ENCODE measurements around the gene ST6GAL1.
"Not testable (repeated sequence)": the region's sequence is repeated elsewhere in the genome, so short reads cannot be mapped to it uniquely, and the experiment has no call there.

The ST6GAL1 gene

GRCh38 chr3:186960347-186960746 lies 30.0 kb downstream of the ST6GAL1 start:
- Histone ChIP-seq H3K27me3 (ENCODE audit: control insufficient read depth, insufficient read depth, low read length) (no peaks in the 10 kb centered on the region), H3K4me3 (ENCODE audit: low read depth, low read length) (no peak overlapping the region), H3K9ac (ENCODE audit: low read length) (no peak overlapping the region), H3K36me3 (ENCODE audit: control insufficient read depth, insufficient read depth, low read length) (no peaks in the 10 kb centered on the region), H3K27ac (ENCODE audit: low read depth, low read length) (no peak overlapping the region), H3K4me1 (ENCODE audit: control insufficient read depth, insufficient read depth, low read length) (peaks cover 46% of the 10 kb centered on the region), H3K9me3 (ENCODE audit: control insufficient read depth, insufficient read depth, low read depth, low read length) (no peaks in the 10 kb centered on the region)

- H3K9me3 ChIP-seq (ENCODE audit: control insufficient read depth, insufficient read depth, low read depth, low read length): no peaks in the 10 kb centered on the region
- peaks cover 54% of the 10 kb centered on the region for H3K4me1 ChIP-seq (ENCODE audit: control insufficient read depth, insufficient read depth, low read length)
- H3K36me3 ChIP-seq (ENCODE audit: control insufficient read depth, insufficient read depth, low read length): peaks cover 11% of the 10 kb centered on the region; the same call in 1 of the 2 replicates
- no peak overlapping the region for H3K4me3 ChIP-seq (ENCODE audit: low read depth, low read length)
- H3K27me3 ChIP-seq (ENCODE audit: control insufficient read depth, insufficient read depth, low read length): no peaks in the 10 kb centered on the region
- no peak overlapping the region for H3K9ac ChIP-seq (ENCODE audit: low read length)
- no peak overlapping the region for H3K27ac ChIP-seq (ENCODE audit: low read depth, low read length)
Measured at GRCh38 chr3:186962445-186962844, 32.1 kb downstream of the ST6GAL1 start.

DNA sequence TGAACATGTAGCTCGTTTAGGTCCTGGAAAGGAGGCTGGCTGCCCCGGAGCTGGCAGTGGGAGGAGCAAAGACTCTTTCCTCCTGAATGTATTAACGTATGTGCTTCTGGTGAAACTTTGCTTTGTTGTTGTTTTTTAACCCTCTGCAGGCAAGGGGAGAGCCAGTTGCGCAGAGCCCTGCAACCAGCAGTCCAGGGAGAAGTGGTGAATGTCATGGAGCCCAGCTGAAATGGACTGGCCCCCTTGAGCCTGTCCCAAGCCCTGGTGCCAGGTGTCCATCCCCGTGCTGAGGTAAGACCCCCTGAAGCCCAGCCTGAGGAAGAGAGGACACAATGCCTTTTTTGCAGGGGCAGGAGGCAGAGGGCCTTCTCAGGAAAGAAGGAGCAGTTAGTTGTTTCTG lies 33.3 kb downstream of the ST6GAL1 start:
- H3K9me3 ChIP-seq (ENCODE audit: control insufficient read depth, insufficient read depth, low read depth, low read length): no peaks in the 10 kb centered on the region
- H3K36me3 ChIP-seq (ENCODE audit: control insufficient read depth, insufficient read depth, low read length): peaks cover 21% of the 10 kb centered on the region
- H3K27ac ChIP-seq (ENCODE audit: low read depth, low read length): peak overlapping the region; percentile 75
- H3K4me1 ChIP-seq (ENCODE audit: control insufficient read depth, insufficient read depth, low read length): peaks cover 60% of the 10 kb centered on the region
- peak overlapping the region; percentile 31 for H3K9ac ChIP-seq (ENCODE audit: low read length)
- H3K4me3 ChIP-seq (ENCODE audit: low read depth, low read length): no peak overlapping the region
- H3K27me3 ChIP-seq (ENCODE audit: control insufficient read depth, insufficient read depth, low read length): no peaks in the 10 kb centered on the region

GRCh38 chr3:186964071-186964470 lies 33.7 kb downstream of the ST6GAL1 start:
- H3K9me3 ChIP-seq (ENCODE audit: control insufficient read depth, insufficient read depth, low read depth, low read length): no peaks in the 10 kb centered on the region
- H3K27ac ChIP-seq (ENCODE audit: low read depth, low read length): peak overlapping the region; percentile 75; the same call in 1 of the 2 replicates
- peaks cover 21% of the 10 kb centered on the region for H3K36me3 ChIP-seq (ENCODE audit: control insufficient read depth, insufficient read depth, low read length)
- no peak overlapping the region for H3K4me3 ChIP-seq (ENCODE audit: low read depth, low read length)
- peak overlapping the region; percentile 31 for H3K9ac ChIP-seq (ENCODE audit: low read length)
- peaks cover 60% of the 10 kb centered on the region for H3K4me1 ChIP-seq (ENCODE audit: control insufficient read depth, insufficient read depth, low read length)
- no peaks in the 10 kb centered on the region for H3K27me3 ChIP-seq (ENCODE audit: control insufficient read depth, insufficient read depth, low read length)

DNA sequence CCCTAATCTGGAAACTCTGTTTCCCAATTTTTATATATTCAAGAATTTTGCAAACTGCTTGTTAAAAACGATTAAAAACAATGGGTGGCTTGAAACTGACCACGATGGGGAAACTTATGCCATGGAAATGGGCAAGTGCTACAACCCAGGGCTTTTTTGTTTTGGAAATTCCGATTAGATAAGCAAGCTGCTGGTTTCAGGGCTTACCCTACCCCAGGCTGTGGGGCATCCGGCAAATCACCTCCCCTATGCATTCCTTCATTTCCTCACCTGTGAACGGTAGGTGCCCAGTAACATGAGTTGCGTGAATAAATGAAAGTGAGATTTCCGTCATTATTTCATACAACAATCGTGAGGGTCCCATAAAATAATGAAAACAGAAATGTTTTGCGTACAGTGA lies 34.3 kb downstream of the ST6GAL1 start:
- Histone ChIP-seq H3K36me3 (ENCODE audit: control insufficient read depth, insufficient read depth, low read length) (peaks cover 26% of the 10 kb centered on the region), H3K9ac (ENCODE audit: low read length) (peak overlapping the region; percentile 63), H3K4me3 (ENCODE audit: low read depth, low read length) (peak overlapping the region; percentile 11; the same call in 1 of the 2 replicates), H3K27me3 (ENCODE audit: control insufficient read depth, insufficient read depth, low read length) (no peaks in the 10 kb centered on the region), H3K9me3 (ENCODE audit: control insufficient read depth, insufficient read depth, low read depth, low read length) (no peaks in the 10 kb centered on the region), H3K4me1 (ENCODE audit: control insufficient read depth, insufficient read depth, low read length) (peaks cover 60% of the 10 kb centered on the region), H3K27ac (ENCODE audit: low read depth, low read length) (peak overlapping the region; percentile 75)

GRCh38 chr3:186965141-186965879 lies 35.0 kb downstream of the ST6GAL1 start:
- Histone ChIP-seq H3K27ac (ENCODE audit: low read depth, low read length) (peak overlapping the region; percentile 75), H3K9me3 (ENCODE audit: control insufficient read depth, insufficient read depth, low read depth, low read length) (no peaks in the 10 kb centered on the region), H3K4me1 (ENCODE audit: control insufficient read depth, insufficient read depth, low read length) (peaks cover 60% of the 10 kb centered on the region), H3K4me3 (ENCODE audit: low read depth, low read length) (peak overlapping the region; percentile 11; the same call in 1 of the 2 replicates), H3K9ac (ENCODE audit: low read length) (peak overlapping the region; percentile 63), H3K36me3 (ENCODE audit: control insufficient read depth, insufficient read depth, low read length) (peaks cover 28% of the 10 kb centered on the region), H3K27me3 (ENCODE audit: control insufficient read depth, insufficient read depth, low read length) (no peaks in the 10 kb centered on the region)

GRCh38 chr3:186966406-186966805 lies 36.1 kb downstream of the ST6GAL1 start:
- Histone ChIP-seq H3K9me3 (ENCODE audit: control insufficient read depth, insufficient read depth, low read depth, low read length) (no peaks in the 10 kb centered on the region), H3K4me3 (ENCODE audit: low read depth, low read length) (no peak overlapping the region), H3K4me1 (ENCODE audit: control insufficient read depth, insufficient read depth, low read length) (peaks cover 57% of the 10 kb centered on the region), H3K27me3 (ENCODE audit: control insufficient read depth, insufficient read depth, low read length) (no peaks in the 10 kb centered on the region), H3K36me3 (ENCODE audit: control insufficient read depth, insufficient read depth, low read length) (peaks cover 37% of the 10 kb centered on the region), H3K27ac (ENCODE audit: low read depth, low read length) (no peak overlapping the region; the same call in 1 of the 2 replicates), H3K9ac (ENCODE audit: low read length) (no peak overlapping the region)

DNA sequence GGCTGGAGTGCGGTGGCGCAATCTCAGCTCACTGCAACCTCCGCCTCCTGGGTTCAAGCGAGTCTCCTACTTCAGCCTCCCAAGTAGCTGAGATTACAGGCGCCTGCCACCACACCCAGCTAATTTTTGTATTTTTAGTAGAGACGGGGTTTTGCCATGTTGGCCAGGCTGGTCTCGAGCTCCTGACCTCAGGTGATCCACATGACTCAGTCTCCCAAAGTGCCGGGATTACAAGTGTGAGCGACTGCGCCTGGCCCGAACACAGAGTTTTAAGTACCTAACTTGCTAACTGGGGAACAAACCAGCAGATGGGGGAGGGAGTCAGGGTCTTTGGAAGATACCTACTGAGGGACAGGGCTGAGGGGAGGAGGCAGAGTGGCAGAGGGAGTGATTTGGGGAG lies 36.9 kb downstream of the ST6GAL1 start:
- H3K9me3 ChIP-seq (ENCODE audit: control insufficient read depth, insufficient read depth, low read depth, low read length); H3K4me3 ChIP-seq (ENCODE audit: low read depth, low read length); H3K27me3 ChIP-seq (ENCODE audit: control insufficient read depth, insufficient read depth, low read length): not testable (repeated sequence)
- peak overlapping the region; percentile 21 for H3K9ac ChIP-seq (ENCODE audit: low read length)
- H3K36me3 ChIP-seq (ENCODE audit: control insufficient read depth, insufficient read depth, low read length): peaks cover 45% of the 10 kb centered on the region
- peak overlapping the region; percentile 42; the same call in 1 of the 2 replicates for H3K27ac ChIP-seq (ENCODE audit: low read depth, low read length)
- H3K4me1 ChIP-seq (ENCODE audit: control insufficient read depth, insufficient read depth, low read length): peaks cover 48% of the 10 kb centered on the region

GRCh38 chr3:186967686-186968085 lies 37.4 kb downstream of the ST6GAL1 start:
- peak overlapping the region; percentile 42; the same call in 1 of the 2 replicates for H3K27ac ChIP-seq (ENCODE audit: low read depth, low read length)
- no peaks in the 10 kb centered on the region for H3K9me3 ChIP-seq (ENCODE audit: control insufficient read depth, insufficient read depth, low read depth, low read length)
- H3K4me1 ChIP-seq (ENCODE audit: control insufficient read depth, insufficient read depth, low read length): peaks cover 44% of the 10 kb centered on the region
- H3K36me3 ChIP-seq (ENCODE audit: control insufficient read depth, insufficient read depth, low read length): peaks cover 50% of the 10 kb centered on the region
- no peak overlapping the region for H3K4me3 ChIP-seq (ENCODE audit: low read depth, low read length)
- H3K9ac ChIP-seq (ENCODE audit: low read length): peak overlapping the region; percentile 21
- H3K27me3 ChIP-seq (ENCODE audit: control insufficient read depth, insufficient read depth, low read length): no peaks in the 10 kb centered on the region

GRCh38 chr3:186969607-186970006 lies 39.3 kb downstream of the ST6GAL1 start:
- H3K4me1 ChIP-seq (ENCODE audit: control insufficient read depth, insufficient read depth, low read length): peaks cover 29% of the 10 kb centered on the region
- H3K27ac ChIP-seq (ENCODE audit: low read depth, low read length): no peak overlapping the region
- no peaks in the 10 kb centered on the region for H3K27me3 ChIP-seq (ENCODE audit: control insufficient read depth, insufficient read depth, low read length)
- H3K9me3 ChIP-seq (ENCODE audit: control insufficient read depth, insufficient read depth, low read depth, low read length): no peaks in the 10 kb centered on the region
- H3K4me3 ChIP-seq (ENCODE audit: low read depth, low read length): no peak overlapping the region
- H3K9ac ChIP-seq (ENCODE audit: low read length): no peak overlapping the region
- H3K36me3 ChIP-seq (ENCODE audit: control insufficient read depth, insufficient read depth, low read length): peaks cover 63% of the 10 kb centered on the region

GRCh38 chr3:186971106-186971505 lies 40.8 kb downstream of the ST6GAL1 start:
- H3K4me3 ChIP-seq (ENCODE audit: low read depth, low read length); H3K9me3 ChIP-seq (ENCODE audit: control insufficient read depth, insufficient read depth, low read depth, low read length); H3K27ac ChIP-seq (ENCODE audit: low read depth, low read length); H3K27me3 ChIP-seq (ENCODE audit: control insufficient read depth, insufficient read depth, low read length); H3K9ac ChIP-seq (ENCODE audit: low read length): not testable (repeated sequence)
- Histone ChIP-seq H3K4me1 (ENCODE audit: control insufficient read depth, insufficient read depth, low read length) (peaks cover 14% of the 10 kb centered on the region; the same call in 1 of the 2 replicates), H3K36me3 (ENCODE audit: control insufficient read depth, insufficient read depth, low read length) (peaks cover 78% of the 10 kb centered on the region)

All from HUES6 (cell line).